ENCODE results near the gene MORN1. TPM values are rescaled to one million over a fixed set of nuclear protein-coding genes. Genes with fewer than 3 reads are reported as not detected.
A peak's percentile ranks its signal among the peaks of the same experiment; 100 is the strongest.
"Not testable (repeated sequence)": the region's sequence is repeated elsewhere in the genome, so short reads cannot be mapped to it uniquely, and the experiment has no call there.

MORN1 gene
- total RNA-seq, 1 donor from 2014 or later, result 24.4 TPM

GRCh38 chr1:2330519-2331199 is 60.7 kb downstream of the MORN1 start:
- H3K4me3 Mint-ChIP-seq, result no peak overlapping the region
- H3K36me3 Mint-ChIP-seq (ENCODE audit: low read depth), result peaks cover 3% of the 10 kb centered on the region
- no peak for TF ChIP-seq CTCF (conservative IDR thresholded peaks at IDR 0.05)
- H3K9me3 Mint-ChIP-seq, result no peaks in the 10 kb centered on the region
- peaks cover 7% of the 10 kb centered on the region for H3K27me3 Mint-ChIP-seq (ENCODE audit: low read depth)
- peaks cover 13% of the 10 kb centered on the region for H3K4me1 Mint-ChIP-seq
- DNase-seq (ENCODE audit: low read depth, low spot score), result no peak
- H3K27ac Mint-ChIP-seq (ENCODE audit: unreplicated experiment), result peak overlapping the region; percentile 5

- no peak overlapping the region for H3K4me3 Mint-ChIP-seq
- H3K9me3 Mint-ChIP-seq, result no peaks in the 10 kb centered on the region
- H3K27ac Mint-ChIP-seq (ENCODE audit: unreplicated experiment), result peak overlapping the region; percentile 5
- no peak for DNase-seq (ENCODE audit: low read depth, low spot score)
- no peak for TF ChIP-seq CTCF (conservative IDR thresholded peaks at IDR 0.05)
- peaks cover 3% of the 10 kb centered on the region for H3K36me3 Mint-ChIP-seq (ENCODE audit: low read depth)
- peaks cover 13% of the 10 kb centered on the region for H3K4me1 Mint-ChIP-seq
- peaks cover 13% of the 10 kb centered on the region for H3K27me3 Mint-ChIP-seq (ENCODE audit: low read depth)
Observed at GRCh38 chr1:2330035-2330434, 61.3 kb downstream of the MORN1 start.

GRCh38 chr1:2328676-2329455 is 62.5 kb downstream of the MORN1 start:
- no peak for DNase-seq (ENCODE audit: low read depth, low spot score)
- H3K4me1 Mint-ChIP-seq, result peaks cover 13% of the 10 kb centered on the region
- no peaks in the 10 kb centered on the region for H3K9me3 Mint-ChIP-seq
- no peak overlapping the region for H3K27ac Mint-ChIP-seq (ENCODE audit: unreplicated experiment)
- peaks cover 19% of the 10 kb centered on the region for H3K27me3 Mint-ChIP-seq (ENCODE audit: low read depth)
- H3K36me3 Mint-ChIP-seq (ENCODE audit: low read depth), result peaks cover 3% of the 10 kb centered on the region
- TF ChIP-seq CTCF (conservative IDR thresholded peaks at IDR 0.05), result no peak
- H3K4me3 Mint-ChIP-seq, result no peak overlapping the region

- H3K9me3 Mint-ChIP-seq, result no peaks in the 10 kb centered on the region
- TF ChIP-seq CTCF (conservative IDR thresholded peaks at IDR 0.05), result no peak
- no peak for DNase-seq (ENCODE audit: low read depth, low spot score)
- H3K27me3 Mint-ChIP-seq (ENCODE audit: low read depth), result peaks cover 19% of the 10 kb centered on the region
- H3K27ac Mint-ChIP-seq (ENCODE audit: unreplicated experiment), result no peak overlapping the region
- peaks cover 13% of the 10 kb centered on the region for H3K4me1 Mint-ChIP-seq
- H3K36me3 Mint-ChIP-seq (ENCODE audit: low read depth), result peaks cover 3% of the 10 kb centered on the region
- H3K4me3 Mint-ChIP-seq, result no peak overlapping the region
Observed at GRCh38 chr1:2327841-2328240, 63.5 kb downstream of the MORN1 start.

- H3K36me3 Mint-ChIP-seq (ENCODE audit: low read depth); H3K4me3 Mint-ChIP-seq; H3K9me3 Mint-ChIP-seq; DNase-seq (ENCODE audit: low read depth, low spot score): not testable (repeated sequence)
- Mint-ChIP-seq H3K27me3 (ENCODE audit: low read depth) (peaks cover 19% of the 10 kb centered on the region), H3K4me1 (peaks cover 13% of the 10 kb centered on the region), H3K27ac (ENCODE audit: unreplicated experiment) (peak overlapping the region; percentile 89)
Observed at GRCh38 chr1:2327162-2327561, 64.2 kb downstream of the MORN1 start.

- TF ChIP-seq CTCF (conservative IDR thresholded peaks at IDR 0.05), result no peak
- H3K27ac Mint-ChIP-seq (ENCODE audit: unreplicated experiment), result peak overlapping the region; percentile 89
- H3K9me3 Mint-ChIP-seq, result no peaks in the 10 kb centered on the region
- no peak for DNase-seq (ENCODE audit: low read depth, low spot score)
- peaks cover 21% of the 10 kb centered on the region for H3K27me3 Mint-ChIP-seq (ENCODE audit: low read depth)
- peaks cover 13% of the 10 kb centered on the region for H3K4me1 Mint-ChIP-seq
- no peak overlapping the region for H3K4me3 Mint-ChIP-seq
- peaks cover 3% of the 10 kb centered on the region for H3K36me3 Mint-ChIP-seq (ENCODE audit: low read depth)
Observed at GRCh38 chr1:2326524-2326923, 64.8 kb downstream of the MORN1 start.
